Measurements from ENCODE around the gene GRIK2.
A peak's percentile ranks its signal among the peaks of the same experiment; 100 is the strongest.
"Not testable (repeated sequence)": the region's sequence is repeated elsewhere in the genome, so short reads cannot be mapped to it uniquely, and the experiment has no call there.

Gene GRIK2

GRCh38 chr6:101393251-101393828 is at the start of gene GRIK2:
TSS of gene GRIK2 (plus strand) at chr6:101393708.
- DNase-seq: no peak

DNA sequence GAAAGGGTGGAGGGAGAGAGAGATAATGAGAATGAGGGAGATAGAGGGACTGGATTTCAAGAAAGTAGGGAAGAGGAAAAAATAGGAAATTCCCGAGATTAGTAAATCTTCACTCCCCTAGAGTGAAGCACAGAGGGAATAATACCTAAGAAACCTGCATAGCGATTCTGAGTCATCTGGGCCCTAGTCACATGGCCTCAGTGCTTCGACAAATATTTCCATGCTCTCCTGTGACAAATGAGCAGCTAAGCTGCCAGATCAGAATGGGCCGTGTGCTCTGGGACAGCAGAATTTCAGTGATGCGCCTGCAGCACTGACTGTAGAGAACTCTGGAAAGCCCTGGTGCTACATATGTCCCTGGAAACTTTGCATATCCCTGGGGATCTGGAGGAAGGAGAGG is 48.6 kb upstream of the GRIK2 start:
- DNase-seq: no peak

- DNase-seq: no peak
Observed at GRCh38 chr6:101348816-101349215, 44.7 kb upstream of the GRIK2 start.

- DNase-seq: not testable (repeated sequence)
Observed at GRCh38 chr6:101350631-101351030, 42.9 kb upstream of the GRIK2 start.

DNA sequence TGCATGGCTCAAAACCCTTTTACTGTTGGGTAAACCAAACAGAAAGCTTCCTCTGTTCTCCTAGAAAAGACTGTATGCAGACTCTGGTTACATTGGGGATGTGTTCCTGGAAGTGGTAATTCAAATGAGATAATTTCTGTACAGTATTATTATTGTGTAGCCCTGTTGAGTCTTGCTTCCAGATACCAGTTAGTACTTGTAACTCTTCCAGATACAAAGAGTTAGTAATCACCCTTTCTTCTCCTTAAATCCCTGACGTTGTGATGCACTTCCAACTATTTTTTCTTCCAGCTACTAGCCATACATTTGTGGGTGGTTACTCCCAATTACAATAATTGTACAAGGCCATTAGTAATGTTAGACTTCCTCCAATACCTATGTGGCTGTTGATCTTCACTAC is 42.3 kb upstream of the GRIK2 start:
- no peak for DNase-seq

DNA sequence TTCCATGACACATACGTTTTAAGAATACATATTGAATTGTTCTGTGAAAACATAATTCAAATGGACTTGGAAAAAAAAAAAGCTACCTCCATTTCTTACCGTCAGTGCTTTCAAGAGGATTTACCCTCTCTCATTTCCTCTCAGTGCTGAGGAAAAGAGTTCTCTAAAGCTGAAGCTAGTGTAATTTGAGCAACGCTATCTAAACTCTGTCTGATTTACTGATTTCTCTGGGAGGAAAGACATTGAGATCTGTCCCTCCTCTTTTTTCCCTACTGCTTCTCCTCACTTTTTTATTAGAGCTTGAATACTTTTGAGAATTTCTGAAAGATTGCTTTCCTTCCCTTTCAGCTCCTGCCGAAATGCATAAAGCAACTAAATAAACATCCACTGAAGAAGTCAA is 41.2 kb upstream of the GRIK2 start:
- no peak for DNase-seq

- no peak for DNase-seq
Observed at GRCh38 chr6:101365181-101365580, 28.3 kb upstream of the GRIK2 start.

- no peak for DNase-seq
Observed at GRCh38 chr6:101379926-101380325, 13.6 kb upstream of the GRIK2 start.

DNA sequence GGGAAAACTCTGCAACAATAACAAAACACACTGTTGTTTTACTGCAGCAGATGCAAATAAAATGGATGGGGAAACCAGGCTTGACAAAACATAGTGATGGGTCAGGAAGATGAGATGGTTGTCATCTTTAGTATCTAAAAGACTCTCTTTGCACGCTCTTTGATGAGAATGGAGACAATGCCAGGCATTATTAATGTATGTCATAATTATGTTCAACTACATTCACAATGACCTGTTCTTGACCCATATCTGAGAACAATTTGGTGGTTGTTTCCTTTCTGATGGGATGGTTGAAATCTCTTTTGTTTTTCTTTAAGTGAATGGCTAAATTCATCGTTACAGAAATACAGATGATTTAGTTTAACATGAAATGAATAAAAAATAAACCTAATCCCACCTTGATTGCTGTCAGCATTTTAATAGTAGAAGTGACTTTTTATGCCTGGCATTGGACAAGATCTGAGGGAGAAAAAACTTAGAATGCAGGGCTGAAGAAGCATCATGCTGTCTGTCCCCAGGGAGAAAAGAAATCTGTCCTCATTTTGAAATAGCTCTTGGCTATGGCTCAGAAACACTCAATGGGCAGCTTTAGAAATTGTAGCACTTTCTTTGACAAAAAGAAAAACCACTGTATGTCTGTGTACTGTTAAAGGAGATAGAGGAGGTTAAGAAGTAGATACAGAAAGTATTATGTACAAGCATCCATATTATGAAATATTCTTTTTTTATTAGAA is 12.4 kb upstream of the GRIK2 start:
- no peak for DNase-seq

DNA sequence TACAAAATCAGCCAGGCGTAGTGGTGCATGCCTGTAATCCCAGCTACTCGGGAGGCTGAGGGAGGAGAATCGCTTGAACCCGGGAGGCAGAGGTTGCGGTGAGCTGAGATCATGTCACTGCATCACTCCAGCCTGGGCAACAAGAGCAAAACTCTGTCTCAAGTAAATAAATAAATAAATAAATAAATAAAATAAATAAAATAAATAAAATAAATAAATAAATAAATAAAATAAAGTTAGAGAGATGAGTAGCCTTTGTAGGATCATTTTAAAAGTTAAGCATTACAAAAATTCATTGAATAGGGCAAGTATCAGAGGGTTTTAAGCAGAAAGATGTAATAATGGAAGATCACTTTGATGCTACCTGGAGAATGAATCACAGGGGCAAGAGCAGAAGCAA is 9.8 kb upstream of the GRIK2 start:
- not testable (repeated sequence) for DNase-seq

DNA sequence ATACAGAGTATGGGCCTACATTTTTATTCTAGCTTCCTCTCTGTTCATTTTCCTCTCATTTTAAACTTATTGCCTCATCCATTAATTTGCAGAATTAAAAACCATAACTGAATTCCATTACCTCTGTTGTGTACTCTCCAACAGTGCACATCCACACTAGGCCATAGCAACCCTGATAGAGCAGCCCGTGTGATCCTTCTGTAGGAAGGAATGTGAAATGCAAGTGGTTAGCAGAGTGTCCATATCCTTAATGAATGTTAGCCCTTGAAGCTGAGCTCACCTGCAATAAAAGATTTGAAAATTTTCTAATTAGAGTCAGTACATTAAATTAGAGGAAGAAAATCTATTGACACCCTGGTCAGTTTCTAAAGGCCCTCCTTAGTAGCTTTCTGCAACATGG is 6.5 kb upstream of the GRIK2 start:
- no peak for DNase-seq

DNA sequence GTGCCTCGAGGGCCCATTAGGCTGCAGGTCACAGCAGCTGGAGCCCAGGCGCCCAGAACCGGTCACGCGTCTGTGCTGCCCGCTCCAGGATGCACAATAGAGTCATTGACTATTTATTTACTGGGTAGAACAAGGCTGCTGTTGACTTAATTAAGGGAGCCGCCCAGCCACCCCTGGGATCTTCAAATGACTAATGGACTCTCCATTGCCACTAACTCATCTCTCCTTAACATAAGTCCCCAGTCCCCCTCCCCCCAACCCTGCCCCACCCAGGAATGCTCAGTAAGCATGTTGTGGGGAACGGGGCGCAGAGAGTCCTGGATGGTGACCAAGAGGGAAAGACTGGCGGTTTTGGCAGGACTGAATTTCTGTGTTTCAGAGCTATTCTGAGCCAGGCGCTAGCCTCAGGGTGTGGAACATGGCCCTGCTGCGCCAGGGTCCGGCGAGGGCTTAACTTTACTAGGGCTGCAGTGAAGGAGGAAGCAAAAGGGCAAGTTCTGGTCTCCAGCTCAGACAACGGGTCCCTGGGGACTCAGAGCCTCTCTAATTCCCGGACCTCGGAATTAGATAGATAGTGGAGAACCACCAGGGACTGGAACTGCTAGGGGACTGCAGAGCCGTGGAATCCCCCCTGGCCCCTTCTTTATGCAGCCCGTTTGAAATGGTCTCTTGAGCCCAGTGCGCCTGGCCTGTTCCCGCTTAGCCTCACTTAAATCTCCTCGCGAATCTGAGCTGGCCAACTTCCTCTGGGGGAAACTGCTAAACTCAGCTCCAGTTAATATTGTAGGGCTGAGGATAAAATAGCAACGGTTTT is 1.5 kb upstream of the GRIK2 start:
- DNase-seq: no peak

GRCh38 chr6:101392586-101393230 is 800 bp upstream of the GRIK2 start:
- peak; percentile 9 for DNase-seq

DNA sequence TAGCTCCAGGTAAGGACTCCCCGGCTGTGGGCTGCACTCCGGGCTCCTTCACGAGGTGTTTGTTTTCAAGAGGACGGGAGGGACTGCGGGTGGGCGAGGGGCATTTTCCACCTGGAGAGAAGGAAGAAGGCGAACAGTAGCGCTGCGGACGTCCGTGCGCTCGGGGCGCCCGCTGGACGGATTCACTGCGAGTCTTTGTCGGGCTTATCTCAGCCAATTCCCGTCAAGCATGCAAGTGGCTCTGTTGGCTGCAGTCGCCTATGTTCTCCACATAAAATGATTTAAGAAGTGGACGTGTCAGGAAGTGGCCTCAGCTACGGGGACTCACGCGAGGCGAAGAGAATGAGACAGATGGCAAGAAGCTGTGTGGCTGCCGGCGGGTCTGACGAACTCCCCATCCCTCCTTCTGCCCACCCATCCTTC is 332 bp downstream of the GRIK2 start:
- DNase-seq: no peak

DNA sequence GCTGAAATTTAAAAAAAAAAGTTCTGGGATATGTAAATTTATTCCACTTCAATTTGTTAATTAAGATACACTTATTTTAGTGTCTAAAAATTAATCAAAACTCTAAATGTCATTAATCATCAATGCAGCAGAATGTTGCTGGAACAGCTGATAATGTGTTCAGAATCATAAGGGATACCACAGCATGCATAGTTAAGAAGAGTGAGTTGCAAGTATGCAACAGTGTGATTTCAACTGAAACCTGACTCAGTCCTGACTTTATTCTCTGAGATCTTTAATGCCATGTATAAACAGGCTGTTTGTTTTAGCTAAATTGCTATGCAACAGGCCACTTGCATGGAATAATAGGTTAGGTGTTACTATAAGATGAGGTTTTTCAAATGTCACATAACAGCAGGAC is 1.4 kb downstream of the GRIK2 start:
- DNase-seq: no peak

- DNase-seq: no peak
Observed at GRCh38 chr6:101395345-101395744, 1.8 kb downstream of the GRIK2 start.

- peak; percentile 35 for DNase-seq
Observed at GRCh38 chr6:101396548-101397173, 3.2 kb downstream of the GRIK2 start.

DNA sequence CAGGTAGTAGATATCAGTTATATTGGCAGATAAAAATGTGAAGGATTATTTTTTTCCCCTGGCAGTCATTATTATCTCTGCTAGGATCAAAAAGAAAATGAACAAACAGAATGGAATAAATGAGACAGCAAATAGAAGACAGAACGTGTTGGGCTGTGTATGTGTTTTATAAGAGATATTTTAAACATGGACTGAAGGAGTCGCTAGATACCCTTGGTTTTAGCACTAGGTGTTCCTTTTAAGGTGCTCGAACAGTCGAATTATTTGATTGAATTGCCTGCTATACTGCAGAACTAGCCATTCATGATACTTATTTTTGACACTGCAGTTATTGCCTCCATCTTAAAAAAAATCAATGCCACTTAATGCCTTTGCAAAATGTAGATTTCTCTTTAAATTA is 3.7 kb downstream of the GRIK2 start:
- DNase-seq: no peak

DNA sequence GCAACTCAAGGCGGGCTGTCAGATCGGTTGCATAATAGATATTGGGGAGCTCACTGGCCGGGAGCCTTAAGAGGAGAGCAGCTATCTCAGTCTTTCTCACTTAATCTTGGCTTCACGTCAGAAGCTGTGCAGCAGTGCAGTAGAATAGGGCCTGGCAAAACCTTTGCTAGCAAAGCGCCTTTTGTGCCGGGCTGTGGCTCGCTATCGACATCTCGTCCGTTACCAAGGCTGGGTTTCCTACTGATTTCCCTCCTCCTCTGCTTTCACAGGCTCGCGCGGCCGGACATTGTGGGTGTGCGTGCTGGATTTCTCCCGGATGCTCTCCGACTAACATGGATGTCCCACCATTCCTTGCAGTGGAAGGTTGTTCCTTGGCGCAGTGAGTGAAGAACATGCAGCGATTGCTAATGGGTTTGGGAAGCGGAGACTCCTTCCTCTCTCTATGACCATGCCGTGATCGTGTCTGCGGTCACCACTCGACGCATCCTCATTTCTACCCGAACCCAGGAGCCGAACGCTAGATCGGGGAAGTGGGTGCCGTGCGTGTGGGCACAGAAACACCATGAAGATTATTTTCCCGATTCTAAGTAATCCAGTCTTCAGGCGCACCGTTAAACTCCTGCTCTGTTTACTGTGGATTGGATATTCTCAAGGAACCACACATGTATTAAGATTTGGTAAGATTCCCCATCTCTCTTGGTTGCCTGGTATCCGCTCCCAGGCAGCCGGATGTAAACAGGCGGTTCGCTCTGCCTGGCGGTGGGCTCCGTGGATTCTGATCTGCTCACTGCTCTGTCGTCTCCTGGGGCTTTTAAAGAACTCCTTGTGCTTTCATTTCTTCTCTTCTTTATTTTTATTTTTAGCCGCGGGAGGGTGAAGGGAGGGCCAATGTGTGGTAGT is 5.5 kb downstream of the GRIK2 start:
- DNase-seq: no peak

- no peak for DNase-seq
Observed at GRCh38 chr6:101399616-101400162, 6.2 kb downstream of the GRIK2 start.

DNA sequence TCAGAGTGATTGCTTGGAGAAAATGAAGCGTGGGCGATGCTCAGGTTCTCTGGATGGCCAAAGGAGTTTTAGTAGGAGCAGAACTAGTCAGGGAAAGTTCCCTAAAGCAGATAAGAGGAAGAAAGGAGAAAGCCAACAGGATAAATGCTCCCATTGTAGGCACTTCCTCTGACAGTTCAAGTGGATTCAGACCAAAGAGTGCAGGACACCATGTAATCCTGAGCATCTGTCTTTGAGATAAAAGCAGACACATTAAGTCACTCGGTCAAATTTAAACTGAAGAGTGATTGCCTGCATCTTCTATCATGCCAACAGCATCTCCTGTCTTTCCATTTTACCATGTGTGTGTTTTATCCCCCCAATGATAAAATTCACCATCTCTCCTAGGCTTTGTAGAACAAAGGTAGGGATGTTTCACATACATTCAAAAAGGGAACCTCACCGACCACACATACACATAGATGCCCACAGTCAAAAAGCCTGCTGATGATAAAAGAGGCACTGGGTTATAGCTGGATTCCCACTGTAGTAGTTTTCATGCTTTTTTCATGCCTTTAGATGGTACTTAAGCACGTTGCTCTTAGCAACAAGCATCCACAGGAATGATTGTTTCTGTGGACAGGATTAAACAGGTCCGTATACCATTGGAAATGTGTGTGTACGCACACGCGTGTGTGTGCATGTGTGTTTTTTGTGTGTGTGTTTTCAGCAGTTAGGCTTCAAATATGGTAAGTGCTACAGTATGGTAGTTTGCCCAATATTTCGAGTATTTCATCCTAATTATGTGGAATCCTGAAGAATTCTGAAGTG is 7.0 kb downstream of the GRIK2 start:
- no peak for DNase-seq

Measured in kidney glomerular epithelial cell (primary cell).